NCI-H82 treated with DMSO at 0.1 percent for 48 hours (cell line): ENCODE results near the gene KRTAP10-8.
"Not testable (repeated sequence)": the region's sequence is repeated elsewhere in the genome, so short reads cannot be mapped to it uniquely, and the experiment has no call there.

ENCODE experiments used
- DNase-seq: peaks from one replicate; lab custom pipeline; 2025; ENCODE audit not compliant: unreplicated experiment; lab: John Stamatoyannopoulos, UW

KRTAP10-8 gene, protein sequence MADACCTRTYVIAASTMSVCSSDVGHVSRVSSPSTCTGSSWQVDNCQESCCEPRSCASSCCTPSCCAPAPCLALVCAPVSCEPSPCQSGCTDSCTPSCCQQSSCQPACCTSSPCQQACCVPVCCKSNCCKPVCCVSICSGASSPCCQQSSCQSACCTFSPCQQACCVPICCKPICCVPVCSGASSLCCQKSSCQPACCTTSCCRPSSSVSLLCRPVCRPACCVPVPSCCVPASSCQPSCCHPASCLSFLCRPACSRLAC

DNA sequence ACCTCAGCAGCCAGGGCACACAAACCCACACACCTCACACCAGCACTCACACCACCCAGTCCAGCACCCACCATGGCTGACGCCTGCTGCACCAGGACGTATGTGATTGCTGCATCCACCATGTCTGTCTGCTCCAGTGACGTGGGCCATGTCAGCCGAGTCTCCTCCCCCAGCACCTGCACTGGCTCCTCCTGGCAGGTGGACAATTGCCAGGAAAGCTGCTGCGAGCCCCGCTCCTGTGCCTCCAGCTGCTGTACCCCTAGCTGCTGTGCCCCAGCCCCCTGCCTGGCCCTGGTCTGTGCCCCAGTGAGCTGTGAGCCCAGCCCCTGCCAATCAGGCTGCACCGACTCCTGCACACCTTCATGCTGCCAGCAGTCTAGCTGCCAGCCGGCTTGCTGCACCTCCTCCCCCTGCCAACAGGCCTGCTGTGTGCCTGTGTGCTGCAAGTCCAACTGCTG is at the start of gene KRTAP10-8:
Gene KRTAP10-8, plus strand, starts transcription at position 51 of the 458 bp plus-strand sequence. Its CDS starts 22 bp downstream, at position 73.
- DNase-seq, result no peak

DNA sequence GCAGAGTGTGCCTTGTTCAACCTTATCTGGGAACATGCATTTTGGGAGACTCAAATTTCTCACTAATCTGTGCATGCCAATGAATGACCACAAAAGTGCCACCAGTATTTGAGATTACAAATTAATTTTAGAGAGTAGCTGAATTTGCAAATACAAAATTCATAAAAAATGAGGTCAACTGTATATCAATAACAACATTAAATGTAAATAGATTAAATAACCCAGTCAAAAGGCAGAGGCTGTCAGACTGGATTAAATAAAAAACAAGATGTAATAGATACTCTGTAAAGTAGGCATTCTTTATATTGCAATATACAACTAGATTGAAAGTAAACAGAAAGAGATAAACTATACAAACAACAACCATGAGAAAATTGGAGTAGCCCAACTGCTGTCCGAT is 47.8 kb upstream of the KRTAP10-8 start:
- DNase-seq, result no peak

DNA sequence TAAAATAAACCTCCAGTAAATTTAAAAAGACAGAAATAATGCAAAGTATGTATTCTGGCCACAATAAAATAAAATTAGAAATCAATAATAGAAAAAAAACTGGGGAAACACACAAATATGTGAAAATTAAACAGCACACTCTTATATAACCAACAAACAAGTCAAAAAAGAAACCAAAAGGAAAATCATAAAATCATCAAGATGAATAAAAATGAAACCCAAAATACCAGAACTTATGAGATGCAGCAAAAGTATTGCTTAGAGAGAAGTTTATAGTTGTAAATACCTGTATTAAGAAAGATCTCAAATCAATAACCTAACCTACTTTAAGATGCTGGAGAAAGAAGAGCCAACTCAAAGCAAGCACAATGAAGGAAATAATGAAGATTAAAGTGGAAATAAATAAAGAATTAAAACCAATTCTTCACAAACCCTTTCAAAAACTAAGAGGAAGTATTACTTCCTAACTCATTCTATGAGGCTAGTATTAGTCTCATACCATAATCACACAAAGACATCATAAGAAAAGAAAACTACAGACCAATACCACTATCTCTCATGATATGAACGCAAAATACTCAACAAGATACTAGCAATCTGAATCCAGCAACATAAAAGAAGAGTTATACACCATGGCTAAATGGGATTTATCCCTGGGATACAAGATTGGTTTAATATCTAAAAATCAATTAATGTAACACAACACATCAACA is 46.8 kb upstream of the KRTAP10-8 start:
- DNase-seq, result no peak

DNA sequence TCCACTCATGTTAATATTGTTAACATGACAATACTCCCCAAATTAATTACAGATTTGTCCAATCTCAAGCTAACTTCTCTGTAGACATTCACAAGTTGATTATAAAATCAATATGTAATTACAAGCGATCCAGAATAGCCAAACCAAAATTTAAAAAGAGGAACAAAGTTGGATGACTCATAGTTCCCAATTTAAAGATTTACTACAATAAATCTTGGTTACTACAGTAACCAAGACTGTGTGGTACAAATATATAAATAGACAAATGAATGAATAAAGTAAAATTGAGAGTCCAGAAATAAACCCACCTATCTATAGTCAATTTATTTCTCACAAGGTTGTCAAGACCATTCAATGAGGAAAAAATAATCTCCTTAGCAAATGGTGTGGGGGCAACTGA is 45.5 kb upstream of the KRTAP10-8 start:
- DNase-seq, result no peak

DNA sequence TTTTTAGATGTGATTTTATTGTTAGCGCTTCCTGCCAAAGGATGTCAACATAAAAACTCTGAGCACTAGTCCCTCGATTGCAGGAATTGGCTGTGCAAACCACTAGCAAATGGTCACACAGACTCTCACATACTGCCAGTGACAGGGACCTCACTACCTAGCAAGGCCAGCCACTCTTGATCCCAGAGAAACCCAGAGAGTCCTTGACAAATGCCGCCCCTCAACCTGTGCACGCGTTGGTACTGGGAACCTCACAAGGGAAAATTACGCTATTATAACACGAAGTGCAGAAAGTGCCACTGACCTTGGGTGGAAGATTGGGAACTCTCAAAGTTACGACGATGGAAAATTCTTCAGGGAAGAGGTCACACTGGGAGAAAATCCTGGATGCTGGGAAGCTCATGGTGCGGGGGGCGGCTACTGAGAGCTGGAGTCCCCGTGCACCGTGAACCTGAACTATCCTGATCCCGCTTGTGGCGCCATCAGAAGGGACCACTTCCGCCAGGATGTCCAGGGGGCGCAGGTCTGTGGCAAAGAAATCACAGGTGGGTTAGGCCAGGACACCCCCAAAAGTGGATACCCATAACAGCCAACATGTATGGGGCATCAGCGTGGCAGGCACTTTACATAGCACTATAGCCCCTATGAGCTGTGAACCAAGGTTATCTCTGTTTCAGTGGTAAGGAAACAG is 44.3 kb upstream of the KRTAP10-8 start:
- DNase-seq, result no peak

DNA sequence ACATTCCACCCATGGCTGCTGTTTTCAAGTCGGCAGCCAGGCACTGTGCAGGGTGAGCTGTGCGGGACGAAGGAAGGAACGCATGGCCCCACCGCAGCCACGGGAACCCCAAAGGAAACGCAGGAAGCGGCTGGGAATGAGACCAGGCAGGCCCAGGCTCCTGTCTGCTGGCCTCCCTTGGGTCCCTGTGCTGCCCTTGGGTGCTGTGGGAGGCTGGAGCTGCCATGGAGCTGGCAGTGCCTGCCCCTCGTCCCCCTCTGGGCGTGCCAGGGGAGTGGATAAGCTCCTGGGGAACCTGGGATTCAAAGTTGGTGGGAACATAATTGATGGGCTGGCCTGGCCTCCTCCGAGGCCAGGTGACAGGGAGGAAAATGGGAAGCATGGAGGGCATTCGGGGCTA is 43.6 kb upstream of the KRTAP10-8 start:
- DNase-seq, result no peak

DNA sequence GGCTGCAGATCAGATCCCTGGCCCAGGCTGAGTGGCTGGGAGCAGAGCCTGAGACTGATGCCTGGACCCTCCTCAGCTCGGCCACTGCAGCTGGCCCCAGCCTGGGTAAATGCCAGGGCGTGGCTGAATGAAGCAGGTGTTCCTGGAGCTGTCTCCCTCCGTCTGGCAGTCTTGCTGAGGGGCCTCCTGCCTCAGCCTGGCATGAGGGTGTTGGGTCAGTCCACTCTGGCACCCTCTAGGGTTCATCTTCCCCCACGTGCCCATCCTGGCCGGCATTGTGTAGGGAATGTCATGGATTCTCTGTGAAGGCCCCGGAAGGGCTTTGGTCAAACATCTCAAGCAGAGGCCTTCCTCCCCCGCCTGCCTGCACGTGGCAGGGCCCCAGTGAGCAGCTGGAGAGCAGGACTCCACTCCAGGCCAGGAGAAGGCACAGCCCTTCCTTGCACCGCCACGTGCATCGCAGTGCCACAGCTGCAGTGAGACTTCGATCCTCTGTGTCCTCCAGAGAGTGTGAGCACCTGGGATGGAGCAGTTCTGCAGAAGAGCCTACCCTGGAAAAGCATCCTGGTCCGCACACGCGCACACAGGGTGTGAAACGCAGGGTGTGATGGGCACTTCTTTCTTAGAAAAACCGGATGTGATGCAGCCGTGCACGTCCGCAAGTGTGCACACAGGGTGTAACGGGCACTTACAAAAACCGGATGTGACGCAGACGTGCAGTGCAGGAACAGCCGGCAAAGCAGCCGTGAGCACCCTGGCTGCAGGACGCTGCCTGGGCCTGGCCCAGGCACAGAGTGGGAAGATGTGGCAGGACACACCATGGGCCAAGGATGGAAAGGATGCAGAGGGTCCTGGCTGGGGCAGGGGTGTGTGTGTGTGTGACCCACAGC is 43.0 kb upstream of the KRTAP10-8 start:
- no peak for DNase-seq

DNA sequence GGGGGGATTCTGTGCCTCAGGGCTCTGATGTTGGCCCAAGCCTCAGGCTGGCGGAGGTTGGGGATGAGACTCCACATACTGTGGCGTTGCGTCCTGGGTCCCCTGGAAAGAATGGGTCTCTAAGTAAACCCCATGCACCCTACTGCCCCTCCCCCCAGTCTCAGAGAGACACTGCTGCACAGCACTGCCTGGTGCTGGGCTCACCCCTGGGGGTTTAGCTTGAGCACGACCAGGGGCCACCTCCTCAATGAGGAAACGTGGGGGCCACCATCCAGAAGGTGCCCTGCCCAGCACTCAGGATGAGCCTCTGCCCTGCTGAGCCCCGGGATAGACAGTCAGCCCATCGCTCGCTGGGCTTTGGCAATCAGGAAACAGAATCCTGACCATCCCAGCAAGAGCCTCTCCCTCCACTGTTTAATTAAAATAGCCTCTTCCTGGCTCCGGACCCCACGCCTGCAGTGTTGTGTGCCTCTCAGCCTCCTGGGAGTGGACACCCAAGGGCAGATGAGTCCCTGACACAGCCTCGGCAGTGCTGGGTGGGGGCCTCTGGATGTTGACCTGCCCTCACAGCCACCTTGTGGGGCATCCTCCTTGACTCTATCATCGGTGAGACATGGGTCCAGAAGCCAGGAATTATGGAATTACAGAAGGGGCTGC is 41.9 kb upstream of the KRTAP10-8 start:
- no peak for DNase-seq

DNA sequence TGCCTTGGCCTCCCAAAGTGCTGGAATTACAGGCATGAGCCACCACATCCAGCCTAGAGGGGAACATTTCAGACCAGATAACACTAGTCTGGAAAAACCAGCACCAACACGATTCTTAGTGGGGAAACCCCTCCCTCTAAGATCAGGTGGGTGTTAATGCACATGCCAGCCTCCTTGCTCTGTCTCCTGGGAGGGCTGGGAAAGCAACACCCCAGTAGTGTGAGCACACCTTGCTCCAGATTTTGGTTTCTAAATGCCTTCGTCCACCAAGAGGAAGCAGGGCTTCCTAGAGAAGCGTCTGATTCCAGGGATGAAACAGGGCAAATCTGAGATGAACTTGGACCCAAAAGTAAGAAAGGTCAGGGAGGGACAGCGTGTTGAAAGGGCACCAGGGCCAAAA is 40.6 kb upstream of the KRTAP10-8 start:
- DNase-seq, result no peak

DNA sequence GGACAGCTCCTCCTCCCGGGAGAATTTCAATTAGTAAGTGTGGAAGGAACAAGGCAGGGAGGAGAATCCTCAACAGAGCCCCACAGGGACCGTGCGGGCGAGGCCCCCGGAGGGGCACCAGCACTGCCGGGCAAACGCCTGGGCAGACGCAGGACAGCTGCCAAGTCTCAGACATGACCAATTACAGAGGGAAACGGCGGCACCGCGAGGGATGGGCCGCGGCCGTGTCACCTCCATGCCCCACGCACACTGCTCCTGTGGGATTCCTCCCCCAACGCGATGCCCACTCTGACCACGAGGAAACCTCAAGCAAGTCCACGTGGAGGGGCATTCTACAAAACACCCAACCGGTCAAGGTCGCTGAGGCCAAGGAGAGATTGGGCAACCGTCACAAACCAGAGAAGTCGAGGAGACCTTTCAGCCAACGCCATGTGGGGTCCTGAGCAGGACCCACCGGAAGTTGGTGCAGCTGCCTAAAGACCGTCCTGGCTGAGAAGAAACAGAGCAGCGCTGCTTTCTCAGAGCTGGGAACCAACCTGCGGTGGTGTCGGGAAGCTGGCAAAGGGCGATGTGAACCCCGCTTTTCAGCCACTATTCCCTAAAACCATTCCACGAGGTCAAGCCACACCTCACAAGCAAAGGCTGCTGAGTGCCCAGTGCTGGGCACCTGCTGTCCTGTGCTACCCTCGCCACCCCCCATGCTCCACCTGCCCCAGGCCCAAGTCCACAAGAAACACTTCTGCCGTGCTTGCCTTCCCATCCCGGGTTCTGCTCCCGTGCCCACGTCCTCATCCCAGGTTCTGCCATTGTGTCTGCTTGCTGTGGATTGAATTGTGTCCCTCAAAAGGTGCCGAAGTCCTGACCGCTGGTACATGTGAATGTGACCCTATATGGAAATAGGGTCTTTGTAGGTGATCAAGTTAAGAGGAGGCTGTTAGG is 39.8 kb upstream of the KRTAP10-8 start:
- DNase-seq, result no peak

DNA sequence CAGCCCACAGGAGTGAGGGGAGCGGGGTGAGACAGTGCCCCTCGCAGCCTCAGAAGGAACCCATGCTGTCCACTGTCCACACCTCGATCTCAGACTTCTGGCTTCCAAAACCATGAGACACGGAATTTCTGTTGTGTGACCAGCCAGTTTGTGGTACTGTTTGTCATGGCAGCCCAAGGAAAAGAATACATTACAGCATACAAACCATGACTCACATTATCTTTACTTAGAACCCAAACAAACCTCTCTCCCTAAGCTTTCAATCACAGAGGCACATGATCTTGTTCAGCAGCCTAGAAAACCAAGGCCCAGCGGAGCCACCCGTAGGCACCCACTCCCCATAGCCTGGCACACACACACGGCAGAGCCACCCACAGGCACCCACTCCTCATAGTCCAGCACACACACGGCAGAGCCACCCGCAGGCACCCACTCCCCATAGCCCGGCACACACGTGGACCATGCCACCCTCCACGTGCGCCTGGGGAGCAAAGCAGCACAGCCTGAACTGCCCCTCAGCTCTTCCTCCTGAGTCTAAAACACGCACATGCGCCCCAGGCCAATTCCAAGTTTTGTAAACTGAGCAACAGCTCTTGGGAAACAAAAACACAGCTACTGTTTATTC is 38.8 kb upstream of the KRTAP10-8 start:
- no peak for DNase-seq

DNA sequence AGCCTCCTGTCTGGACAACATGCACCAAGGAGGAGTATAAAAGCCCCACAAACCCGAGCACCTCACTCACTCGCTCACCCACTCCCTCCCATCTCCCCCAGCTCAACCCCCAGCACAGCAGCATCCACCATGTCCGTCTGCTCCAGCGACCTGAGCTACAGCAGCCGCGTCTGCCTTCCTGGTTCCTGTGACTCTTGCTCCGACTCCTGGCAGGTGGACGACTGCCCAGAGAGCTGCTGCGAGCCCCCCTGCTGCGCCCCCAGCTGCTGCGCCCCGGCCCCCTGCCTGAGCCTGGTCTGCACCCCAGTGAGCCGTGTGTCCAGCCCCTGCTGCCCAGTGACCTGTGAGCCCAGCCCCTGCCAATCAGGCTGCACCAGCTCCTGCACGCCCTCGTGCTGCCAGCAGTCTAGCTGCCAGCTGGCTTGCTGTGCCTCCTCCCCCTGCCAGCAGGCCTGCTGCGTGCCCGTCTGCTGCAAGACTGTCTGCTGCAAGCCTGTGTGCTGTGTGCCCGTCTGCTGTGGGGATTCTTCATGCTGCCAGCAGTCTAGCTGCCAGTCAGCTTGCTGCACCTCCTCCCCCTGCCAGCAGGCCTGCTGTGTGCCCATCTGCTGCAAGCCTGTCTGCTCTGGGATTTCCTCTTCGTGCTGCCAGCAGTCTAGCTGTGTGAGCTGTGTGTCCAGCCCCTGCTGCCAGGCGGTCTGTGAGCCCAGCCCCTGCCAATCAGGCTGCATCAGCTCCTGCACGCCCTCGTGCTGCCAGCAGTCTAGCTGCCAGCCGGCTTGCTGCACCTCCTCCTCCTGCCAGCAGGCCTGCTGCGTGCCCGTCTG is 38.0 kb upstream of the KRTAP10-8 start, which contains the start of gene KRTAP10-4:
Gene KRTAP10-4, plus strand, starts transcription at position 100 of the 827 bp plus-strand sequence. Its CDS starts 30 bp downstream, at position 130.
- not testable (repeated sequence) for DNase-seq

DNA sequence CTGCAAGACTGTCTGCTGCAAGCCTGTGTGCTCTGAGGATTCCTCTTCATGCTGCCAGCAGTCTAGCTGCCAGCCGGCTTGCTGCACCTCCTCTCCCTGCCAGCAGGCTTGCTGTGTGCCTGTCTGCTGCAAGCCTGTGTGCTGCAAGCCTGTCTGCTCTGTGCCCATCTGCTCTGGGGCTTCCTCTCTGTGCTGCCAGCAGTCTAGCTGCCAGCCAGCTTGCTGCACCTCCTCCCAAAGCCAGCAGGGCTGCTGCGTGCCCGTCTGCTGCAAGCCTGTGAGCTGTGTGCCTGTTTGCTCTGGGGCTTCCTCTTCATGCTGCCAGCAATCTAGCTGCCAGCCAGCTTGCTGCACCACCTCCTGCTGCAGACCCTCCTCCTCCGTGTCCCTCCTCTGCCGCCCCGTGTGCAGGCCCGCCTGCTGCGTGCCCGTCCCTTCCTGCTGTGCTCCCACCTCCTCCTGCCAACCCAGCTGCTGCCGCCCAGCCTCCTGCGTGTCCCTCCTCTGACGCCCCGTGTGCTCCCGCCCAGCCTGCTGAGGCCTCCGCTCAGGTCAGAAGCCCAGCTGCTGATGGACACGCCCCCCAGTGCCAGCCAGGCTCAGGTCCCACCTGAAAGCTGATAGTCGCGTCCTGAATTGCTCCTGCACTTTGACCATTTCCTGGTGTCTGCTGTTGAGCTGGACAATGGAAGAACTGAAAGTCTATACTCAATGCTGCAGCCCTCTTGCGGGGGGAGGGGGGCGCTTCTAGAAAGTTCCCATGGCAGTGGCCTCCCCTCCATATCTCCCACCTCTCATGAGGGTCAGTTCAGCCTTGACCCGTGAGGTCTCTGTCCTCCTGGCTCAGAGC is 37.2 kb upstream of the KRTAP10-8 start:
- no peak for DNase-seq

DNA sequence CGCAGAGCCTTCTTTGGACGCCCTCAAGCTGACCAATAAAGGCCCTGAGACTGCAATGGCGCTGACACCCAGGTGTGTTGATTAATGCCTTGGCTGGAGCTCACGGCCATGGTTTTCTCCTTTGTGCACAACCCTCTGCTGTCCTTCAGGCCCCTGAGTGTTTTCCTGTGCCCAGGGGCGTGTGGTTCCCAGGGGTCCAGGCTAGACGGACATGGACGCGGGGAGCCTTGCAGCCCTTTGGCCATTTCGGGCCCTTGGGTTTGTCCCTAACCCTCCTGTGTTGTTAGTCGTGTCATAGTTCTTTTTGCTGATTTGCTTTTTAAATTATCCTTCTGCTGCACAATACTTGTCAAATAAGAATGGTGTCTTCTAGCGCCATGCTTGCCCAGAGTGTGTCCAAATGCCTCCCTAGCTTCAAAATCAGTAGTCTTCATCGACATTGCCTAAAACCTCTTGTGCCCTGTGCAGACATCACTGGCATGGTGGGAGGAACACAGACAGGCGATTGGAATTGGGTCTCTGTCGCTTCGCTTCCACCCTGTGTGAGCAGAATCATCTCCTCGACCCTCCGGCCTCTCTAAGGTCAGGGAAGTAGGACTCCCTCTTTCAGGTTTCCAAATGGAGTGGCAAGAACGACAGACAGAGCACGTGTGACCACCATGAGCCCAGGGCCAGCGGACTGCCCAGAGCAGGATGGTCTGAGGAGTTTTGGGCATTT is 36.4 kb upstream of the KRTAP10-8 start:
- no peak for DNase-seq

DNA sequence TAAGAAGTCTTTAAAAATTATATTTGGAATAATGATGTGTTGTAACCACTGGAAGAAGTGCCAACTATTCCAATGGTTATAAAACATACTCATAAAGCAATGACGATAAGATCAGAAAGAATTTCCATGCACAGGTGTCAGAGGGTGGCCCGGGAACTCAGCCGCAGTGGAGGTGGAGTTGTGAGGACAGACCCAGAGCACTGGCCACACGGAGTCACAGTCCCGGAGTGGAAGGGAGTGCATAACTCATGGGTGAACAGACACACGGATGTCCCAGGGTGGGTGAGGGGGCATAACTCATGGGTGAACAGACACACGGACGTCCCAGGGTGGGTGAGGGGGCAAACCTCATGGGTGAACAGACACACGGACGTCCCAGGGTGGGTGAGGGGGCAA is 35.9 kb upstream of the KRTAP10-8 start:
- DNase-seq, result no peak

DNA sequence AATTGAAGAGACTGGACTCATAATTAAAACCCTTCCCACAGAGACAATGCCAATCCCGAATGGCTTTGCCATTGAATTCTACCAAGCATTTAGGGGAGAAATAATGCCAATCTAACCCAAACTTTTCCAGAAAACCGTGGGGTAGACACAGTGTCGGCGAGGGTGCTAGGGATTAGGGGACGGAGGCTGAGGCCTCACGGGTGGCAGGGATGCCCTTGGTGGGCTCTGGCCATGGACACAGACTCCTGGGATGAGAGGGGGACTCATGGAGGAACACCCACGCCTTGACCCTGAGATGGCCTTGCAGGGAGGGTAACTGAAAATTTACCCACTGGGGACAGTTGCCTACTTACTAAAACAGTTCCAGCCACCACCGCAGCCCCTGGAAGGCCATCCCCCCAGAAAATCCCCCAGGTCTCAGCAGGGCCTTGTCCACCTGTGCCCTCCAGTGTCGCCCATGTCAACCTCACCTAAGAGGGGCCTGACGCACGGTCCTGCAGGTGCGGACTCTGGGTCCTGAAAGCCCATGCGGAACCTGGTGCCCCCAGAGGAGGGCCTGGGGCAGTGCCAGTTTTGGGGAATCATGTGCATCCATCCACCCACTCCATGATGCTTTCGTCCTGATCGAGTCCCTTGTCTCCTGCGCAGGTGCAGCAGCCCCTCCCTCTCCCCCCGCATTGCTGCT is 33.4 kb upstream of the KRTAP10-8 start:
- DNase-seq, result no peak
